H1 (cell line): ENCODE measurements around the gene YIF1A. TPM values are rescaled to one million over a fixed set of nuclear protein-coding genes. Genes with fewer than 3 reads are reported as not detected.
"Not testable (repeated sequence)": the region's sequence is repeated elsewhere in the genome, so short reads cannot be mapped to it uniquely, and the experiment has no call there.

ENCODE experiments used
- CTCF ChIA-PET: fragments of 300-600 bp; sonication (Branson Sonifier 250); formaldehyde crosslinking; loops from one replicate; lab custom pipeline; 2021; ENCODE audit not compliant: partially characterized antibody; lab: Charles Lee
- POLR2A ChIA-PET: fragments of 300-600 bp; sonication (Branson Sonifier 250); formaldehyde crosslinking; loops from one replicate; lab custom pipeline; 2021; ENCODE audit warnings: inconsistent platforms; ENCODE audit not compliant: partially characterized antibody; lab: Charles Lee
- DNase-seq, 2 experiments: peaks; one replicate each; pipeline versions ENCODE4 v3.0.0 to v3.0.0-alpha.2; 2010 to 2022; ENCODE audit warnings: low spot score in 2 of 2, low read depth in 1 of 2, mixed read lengths in 1 of 2
- FAIRE-seq: peaks from 2 replicates; lab custom pipeline; 2011; peaks lifted over from hg19 to GRCh38; lab: Jason Lieb, UNC
- H2AFZ ChIP-seq: 2 replicates; pipeline ENCODE4 v1.8.1; 2012; ENCODE audit warnings: low read length, inconsistent platforms
- H2AK5ac ChIP-seq: 2 replicates; pipeline ENCODE4 v1.6.1; 2013; ENCODE audit warnings: low read depth, low read length
- H2BK120ac ChIP-seq: replicated peaks from 2 replicates; pipeline ENCODE3; 2013; ENCODE audit warnings: low read depth, low read length, inconsistent platforms
- H2BK12ac ChIP-seq: 2 replicates; pipeline ENCODE4 v1.6.1; 2013; ENCODE audit warnings: low read depth, low read length
- H2BK15ac ChIP-seq: 2 replicates; pipeline ENCODE4 v1.6.1; 2013; ENCODE audit warnings: low read length
- H2BK20ac ChIP-seq: 2 replicates; pipeline ENCODE4 v1.6.1; 2013; ENCODE audit warnings: low read length
- H2BK5ac ChIP-seq: 2 replicates; pipeline ENCODE4 v1.6.1; 2013; ENCODE audit warnings: low read depth, low read length
- H3K14ac ChIP-seq: 2 replicates; pipeline ENCODE4 v1.6.1; 2013; ENCODE audit warnings: inconsistent platforms; ENCODE audit not compliant: insufficient read length
- H3K18ac ChIP-seq: 2 replicates; pipeline ENCODE4 v1.6.1; 2013; ENCODE audit warnings: low read length; ENCODE audit errors: extremely low read depth
- H3K23ac ChIP-seq: 2 replicates; pipeline ENCODE4 v1.6.1; 2013; ENCODE audit warnings: inconsistent platforms; ENCODE audit not compliant: insufficient read length
- H3K23me2 ChIP-seq: 2 replicates; pipeline ENCODE4 v1.6.1; 2013; ENCODE audit warnings: low read depth, low read length
- H3K27ac ChIP-seq: 2 replicates; pipeline ENCODE4 v1.6.1; 2011; ENCODE audit warnings: low read depth, low read length, inconsistent platforms
- H3K27me3 ChIP-seq, 4 experiments: replicated peaks in 1 of 4; 1 replicate in 1 of 4; 2 replicates in 3 of 4; pipeline versions ENCODE4 v1.6.1 to v1.8.1; 2011 to 2013; ENCODE audit warnings: low read length in 3 of 4, mild to moderate bottlenecking in 3 of 4, inconsistent platforms in 2 of 4, mixed read lengths in 2 of 4, moderate library complexity in 1 of 4; ENCODE audit not compliant: control insufficient read depth in 3 of 4, insufficient read depth in 3 of 4; ENCODE audit errors: extremely low read depth in 1 of 4
- H3K36me3 ChIP-seq, 4 experiments: 2 replicates each; pipeline versions ENCODE4 v1.6.1 to v1.8.1; 2011 to 2013; ENCODE audit warnings: mild to moderate bottlenecking in 4 of 4, low read length in 3 of 4, moderate library complexity in 2 of 4, control low read depth in 1 of 4, inconsistent platforms in 1 of 4; ENCODE audit not compliant: insufficient read depth in 4 of 4, control insufficient read depth in 2 of 4
- H3K4ac ChIP-seq: replicated peaks from 2 replicates; pipeline ENCODE3; 2013; ENCODE audit warnings: low read length, low read depth, mixed read lengths, inconsistent platforms; ENCODE audit not compliant: insufficient read length
- H3K4me1 ChIP-seq, 4 experiments: replicated peaks in 1 of 4; 1 replicate in 1 of 4; 2 replicates in 3 of 4; pipeline versions ENCODE4 v1.6.1 to v1.8.1; 2011 to 2013; ENCODE audit warnings: low read length in 3 of 4, inconsistent platforms in 2 of 4, mixed read lengths in 1 of 4; ENCODE audit not compliant: insufficient read depth in 4 of 4, control insufficient read depth in 3 of 4
- H3K4me2 ChIP-seq, 2 experiments: 2 replicates each; pipeline versions ENCODE4 v1.6.1 to v1.8.1; 2011 to 2013; ENCODE audit warnings: low read depth in 2 of 2, low read length in 2 of 2, control low read depth in 1 of 2, inconsistent platforms in 1 of 2, mild to moderate bottlenecking in 1 of 2; ENCODE audit not compliant: insufficient read depth in 1 of 2
- H3K4me3 ChIP-seq, 4 experiments: fragments of 200-600, 300-600 bp in 1 of 4; sonication (generic), shearing (Covaris generic), sonication (Bioruptor Twin) in 1 of 4; 2 replicates each; pipeline versions ENCODE4 v1.5.1 to v1.8.1; 2011 to 2016; ENCODE audit warnings: low read length in 4 of 4, low read depth in 3 of 4, control low read depth in 2 of 4, inconsistent platforms in 2 of 4, mild to moderate bottlenecking in 2 of 4, mixed read lengths in 1 of 4, moderate library complexity in 1 of 4; ENCODE audit not compliant: insufficient read depth in 2 of 4; ENCODE audit errors: extremely low read depth in 1 of 4
- H3K56ac ChIP-seq: replicated peaks from 2 replicates; pipeline ENCODE3; 2013; ENCODE audit warnings: low read depth, mild to moderate bottlenecking, mixed read lengths, low read length, inconsistent platforms; ENCODE audit not compliant: insufficient read length
- H3K79me1 ChIP-seq: 2 replicates; pipeline ENCODE4 v1.6.1; 2013; ENCODE audit warnings: low read depth, low read length, control low read depth
- H3K79me2 ChIP-seq, 2 experiments: 2 replicates each; pipeline versions ENCODE4 v1.6.1 to v1.8.1; 2012 to 2013; ENCODE audit warnings: low read length in 2 of 2, mild to moderate bottlenecking in 2 of 2, inconsistent platforms in 1 of 2; ENCODE audit not compliant: insufficient read depth in 2 of 2, control insufficient read depth in 1 of 2
- H3K9ac ChIP-seq, 4 experiments: replicated peaks in 1 of 4; 1 replicate in 1 of 4; 2 replicates in 3 of 4; pipeline versions ENCODE4 v1.6.1 to v1.8.1; 2011 to 2013; ENCODE audit warnings: low read depth in 3 of 4, low read length in 3 of 4, control low read depth in 2 of 4, mild to moderate bottlenecking in 2 of 4, moderate library complexity in 2 of 4, inconsistent platforms in 1 of 4; ENCODE audit errors: extremely low read depth in 1 of 4
- H3K9me3 ChIP-seq, 2 experiments: 2 replicates each; pipeline versions ENCODE4 v1.6.1 to v1.8.1; 2012 to 2013; ENCODE audit warnings: mild to moderate bottlenecking in 2 of 2, moderate library complexity in 2 of 2, control low read depth in 1 of 2, inconsistent platforms in 1 of 2, low read depth in 1 of 2, low read length in 1 of 2, mixed read lengths in 1 of 2; ENCODE audit not compliant: insufficient read depth in 2 of 2
- H4K20me1 ChIP-seq, 2 experiments: replicated peaks in 1 of 2; 2 replicates each; pipeline versions ENCODE3 to v1.8.1; 2011 to 2013; ENCODE audit warnings: inconsistent platforms in 2 of 2, low read length in 2 of 2, mild to moderate bottlenecking in 1 of 2; ENCODE audit not compliant: insufficient read depth in 2 of 2, control insufficient read depth in 1 of 2
- H4K5ac ChIP-seq: 2 replicates; pipeline ENCODE4 v1.6.1; 2013; ENCODE audit warnings: low read length, low read depth, mixed read lengths, inconsistent platforms; ENCODE audit not compliant: insufficient read length
- H4K8ac ChIP-seq: 2 replicates; pipeline ENCODE4 v1.8.0; 2013; ENCODE audit warnings: mild to moderate bottlenecking, moderate library complexity, low read length, inconsistent platforms; ENCODE audit not compliant: insufficient read depth; ENCODE audit errors: extremely low read depth
- H4K91ac ChIP-seq: replicated peaks from 2 replicates; pipeline ENCODE3; 2013; ENCODE audit warnings: low read length, mixed read lengths, inconsistent platforms; ENCODE audit not compliant: insufficient read length
- WGBS, 2 experiments: shearing (Covaris generic) in 1 of 2; methylation state at CpG; one replicate each; pipeline versions ENCODE4 v1.1.6 to v1.1.7; 2013 to 2015; ENCODE audit warnings: low lambda C conversion rate in 2 of 2, mixed read lengths in 2 of 2, inconsistent platforms in 1 of 2, low coverage in 1 of 2, missing lambda C conversion rate in 1 of 2; ENCODE audit not compliant: insufficient replicate concordance in 2 of 2, insufficient coverage in 1 of 2, insufficient read length in 1 of 2; ENCODE audit errors: extremely low coverage in 1 of 2, missing lambda C conversion rate in 1 of 2; 5-methylcytosine and 5-hydroxymethylcytosine counted together
- polyA plus RNA-seq, 7 experiments: library from polyadenylated mRNA; depleted of rRNA in 3 of 7; stranded (reverse) in 5 of 7; unstranded in 2 of 7; fragments of >200 nt in 5 of 7; fragments of 200-250 nt in 2 of 7; gene quantifications; 1 replicate in 5 of 7; 2 replicates in 1 of 7; 4 replicates in 1 of 7; pipeline versions ENCODE4 v1.2.1 to v1.2.3, GENCODE V29; 2011 to 2013; ENCODE audit warnings: missing spikeins in 2 of 7, mixed read lengths in 2 of 7
- total RNA-seq: library from RNA; stranded (reverse); fragmentation: NEBNext Ultra II Directional; extraction: Animal tissue kit (Norgen Biotek cat#: 25700); gene quantifications from 2 replicates; pipeline ENCODE4 v1.2.1, GENCODE V29; 2021

The YIF1A gene
- total and polyA plus RNA-seq, 2 of the 8 experiments (the other 6 are each of a cell fraction or from before 2014, with no cell fraction given): 70.1 to 178 TPM

DNA sequence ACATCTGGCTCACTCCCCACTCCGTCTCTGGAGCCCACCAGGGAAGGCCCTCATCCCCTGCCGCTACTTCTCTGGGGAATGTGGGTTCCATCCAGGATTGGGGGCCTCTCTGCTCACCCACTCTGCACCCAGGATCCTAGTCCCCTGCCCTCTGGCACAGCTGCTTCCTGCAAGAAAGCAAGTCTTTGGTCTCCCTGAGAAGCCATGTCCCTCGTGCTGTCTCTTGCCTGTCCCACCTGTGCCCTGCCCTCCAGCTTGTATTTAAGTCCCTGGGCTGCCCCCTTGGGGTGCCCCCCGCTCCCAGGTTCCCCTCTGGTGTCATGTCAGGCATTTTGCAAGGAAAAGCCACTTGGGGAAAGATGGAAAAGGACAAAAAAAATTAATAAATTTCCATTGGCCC, 11.9 kb downstream of the YIF1A start:
- H3K56ac ChIP-seq, H3K27ac ChIP-seq, H3K18ac ChIP-seq, H2BK12ac ChIP-seq, H3K23ac ChIP-seq, H3K4ac ChIP-seq, H3K9ac ChIP-seq, H3K79me1 ChIP-seq, H2BK120ac ChIP-seq, H3K27me3 ChIP-seq, H2BK15ac ChIP-seq, H4K8ac ChIP-seq, H3K23me2 ChIP-seq, H2BK20ac ChIP-seq, H2AFZ ChIP-seq, H2BK5ac ChIP-seq, H3K79me2 ChIP-seq, H3K9me3 ChIP-seq, H2AK5ac ChIP-seq, H3K14ac ChIP-seq, DNase-seq, FAIRE-seq, H4K5ac ChIP-seq, H4K91ac ChIP-seq: not testable (repeated sequence)
- peaks cover 4 to 19% of the 10 kb centered on the region in 2 experiments for H4K20me1 ChIP-seq
- peak overlapping the region in 1 of 4 experiments; percentile 68; a peak in 1 of 8 replicates for H3K4me3 ChIP-seq
- H3K36me3 ChIP-seq: peaks cover 4 to 30% (median 13%) of the 10 kb centered on the region in 4 experiments
- H3K4me1 ChIP-seq: peaks cover 0 to 12% (median 6%) of the 10 kb centered on the region in 4 experiments; a peak in 5 of 7 replicates
- CTCF ChIA-PET: interaction anchor here (0.5 to 1.4 kb wide), 8 partner anchors 8 to 497 kb away, joined by 3 to 6 read pairs (median 4); partner anchors contain the start of genes AP5B1, CD248, RAB1B and YIF1A
- POLR2A ChIA-PET: interaction anchor here (0.9 to 7.9 kb wide), 9 partner anchors 8 to 36 kb away, joined by 3 to 125 read pairs (median 5); partner anchors contain the start of genes RAB1B and YIF1A
- 67% methylated on average over 3 of the region's 4 CpGs; no CpG with 5 or more reads in 1 of the 2 experiments for WGBS, 2 experiments
- peak overlapping the region; percentile 73; a peak in 2 of 4 replicates for H3K4me2 ChIP-seq
